Activated CD4-positive, alpha-beta T cell treated with anti-CD3 and anti-CD28 coated beads for 36 hours (primary cell): ENCODE data around the gene DMRTC2. TPM values are rescaled to one million over a fixed set of nuclear protein-coding genes. Genes with fewer than 3 reads are reported as not detected.

Experiments used
- ATAC-seq: fragments of 200-7000 bp; cut with Tn5 transposase; one replicate; pipeline ENCODE4 v1.10.0; 2021; ENCODE audit warnings: mild to moderate bottlenecking, moderate library complexity
- CTCF ChIA-PET: fragments of 350-600 bp; sonication (Branson Sonifier 250); formaldehyde crosslinking; loops from one replicate; lab custom pipeline; 2021; ENCODE audit warnings: antibody characterized with exemption; lab: Charles Lee
- POLR2A ChIA-PET: fragments of 350-600 bp; sonication (Branson Sonifier 250); formaldehyde crosslinking; loops from one replicate; lab custom pipeline; 2021; ENCODE audit warnings: antibody characterized with exemption, inconsistent platforms; lab: Charles Lee
- DNase-seq: peaks from one replicate; pipeline ENCODE4 v3.0.0-alpha.2; 2020
- H3K27ac Mint-ChIP-seq: one replicate; pipeline ENCODE4 v1.8.0; 2021; ENCODE audit warnings: mixed read lengths
- H3K27me3 Mint-ChIP-seq: one replicate; pipeline ENCODE4 v1.8.0; 2021; ENCODE audit warnings: mixed read lengths
- H3K36me3 Mint-ChIP-seq: one replicate; pipeline ENCODE4 v1.8.0; 2021; ENCODE audit warnings: low read depth, mixed read lengths
- H3K4me1 Mint-ChIP-seq: one replicate; pipeline ENCODE4 v1.8.0; 2021; ENCODE audit warnings: mixed read lengths
- H3K4me3 Mint-ChIP-seq: one replicate; pipeline ENCODE4 v1.8.0; 2021; ENCODE audit warnings: mild to moderate bottlenecking, moderate library complexity, mixed read lengths
- H3K9me3 Mint-ChIP-seq: one replicate; pipeline ENCODE4 v1.8.0; 2021; ENCODE audit warnings: low read depth, mixed read lengths
- intact Hi-C, 2 experiments: fragments of 100-400 bp; cut with DNase I in 1 of 2; cut with micrococcal nuclease in 1 of 2; formaldehyde crosslinking; loops; one replicate each; pipeline versions ENCODE4 v1.14.2 to v1.15.1; 2022 to 2024; cut with DNase I, micrococcal nuclease
- total RNA-seq, 2 experiments: library from RNA; stranded (reverse); gene quantifications; one replicate each; pipeline ENCODE4 v1.2.3, GENCODE V29; 2021

The DMRTC2 gene
- total RNA-seq, 2 experiments from 2014 or later: not detected

DNA sequence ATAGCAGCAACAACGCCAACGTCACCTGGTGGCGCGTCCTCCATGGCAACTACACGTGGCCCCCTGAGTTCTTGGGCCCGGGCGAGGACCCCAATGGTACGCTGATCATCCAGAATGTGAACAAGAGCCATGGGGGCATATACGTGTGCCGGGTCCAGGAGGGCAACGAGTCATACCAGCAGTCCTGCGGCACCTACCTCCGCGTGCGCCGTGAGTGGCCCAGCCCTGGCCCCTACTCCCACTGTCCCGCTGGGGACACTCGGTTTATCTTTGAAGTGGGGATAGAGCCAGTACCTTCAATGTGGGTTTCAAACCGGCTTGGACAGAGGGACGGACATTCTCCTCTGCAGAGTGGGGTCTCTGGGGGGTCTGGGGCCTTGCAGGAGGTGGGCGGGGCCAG is 34.2 kb downstream of the DMRTC2 start:
- peaks cover 59% of the 10 kb centered on the region for H3K4me1 Mint-ChIP-seq
- no peaks in the 10 kb centered on the region for H3K27me3 Mint-ChIP-seq
- ChIA-PET CTCF (no interaction called here), POLR2A (no interaction called here)
- no peak for ATAC-seq
- H3K4me3 Mint-ChIP-seq: no peak overlapping the region
- H3K27ac Mint-ChIP-seq: no peak overlapping the region
- H3K36me3 Mint-ChIP-seq: peaks cover 5% of the 10 kb centered on the region
- no peaks in the 10 kb centered on the region for H3K9me3 Mint-ChIP-seq
- intact Hi-C loops: no loop called here
- no peak for DNase-seq

DNA sequence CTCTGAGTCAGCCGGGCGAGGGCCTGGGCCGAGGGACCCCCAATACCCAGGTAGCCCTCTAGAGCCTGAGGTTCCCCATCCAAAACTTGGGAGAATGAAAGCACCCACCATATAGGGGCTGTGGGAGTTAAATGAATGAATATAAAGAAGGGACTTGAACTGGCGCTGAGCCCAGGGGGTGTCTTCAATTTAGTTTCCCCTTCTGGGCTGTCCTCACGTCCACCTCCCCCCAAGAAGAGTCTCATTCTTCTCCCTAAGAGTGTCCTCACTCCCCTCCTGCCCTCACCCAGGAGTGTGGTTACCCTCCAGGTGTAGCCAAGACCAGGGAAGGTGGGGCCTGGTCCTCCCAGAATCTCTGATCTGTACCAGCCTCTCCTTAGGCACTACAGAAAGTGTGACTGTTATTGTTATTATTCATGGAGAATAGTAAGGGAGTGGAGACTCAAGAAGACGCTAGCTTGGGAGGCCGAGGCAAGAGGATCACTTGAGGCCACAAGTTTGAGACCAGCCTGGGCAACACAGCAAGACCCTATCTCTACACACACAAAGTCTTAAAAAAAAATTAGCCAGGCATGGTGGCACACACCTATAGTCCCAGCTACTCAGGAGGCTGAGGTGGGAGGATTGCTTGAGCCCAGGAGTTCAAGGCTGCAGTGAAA is 35.0 kb downstream of the DMRTC2 start:
- ATAC-seq (no peak), DNase-seq (no peak)
- Mint-ChIP-seq H3K4me3 (no peak overlapping the region), H3K36me3 (peaks cover 12% of the 10 kb centered on the region), H3K4me1 (peaks cover 56% of the 10 kb centered on the region), H3K27ac (peak overlapping the region; percentile 47), H3K9me3 (no peaks in the 10 kb centered on the region), H3K27me3 (no peaks in the 10 kb centered on the region)
- ChIA-PET POLR2A (interaction anchor here (0.6 to 1.6 kb wide), 2 partner anchors 66 to 126 kb away, joined by 3 to 4 read pairs; no protein-coding TSS in a partner anchor), CTCF (no interaction called here)
- intact Hi-C loops: loop anchor here in 1 of 2 experiments (5.0 to 10.0 kb wide), 3 partner anchors 335 to 527 kb away; partner anchors contain the start of genes DEDD2 and TGFB1

DNA sequence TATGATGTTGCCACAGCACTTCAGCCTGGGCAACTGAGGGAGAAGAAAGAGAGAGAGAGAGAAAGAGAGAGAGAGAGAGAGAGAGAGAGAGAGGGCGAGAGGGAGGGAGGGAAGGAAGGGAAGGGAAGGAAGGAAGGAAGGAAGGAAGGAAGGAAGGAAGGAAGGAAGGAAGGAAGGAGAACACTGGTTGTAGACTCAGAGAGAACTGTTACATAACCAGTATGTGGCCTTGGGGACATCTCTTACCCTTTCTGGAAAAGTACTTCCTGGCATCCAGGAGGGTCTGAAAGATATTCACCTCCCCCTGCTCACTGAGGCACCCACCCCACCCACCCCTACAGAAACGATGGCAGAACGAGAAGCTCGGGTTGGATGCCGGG is 35.5 kb downstream of the DMRTC2 start:
- intact Hi-C loops: loop anchor here in 1 of 2 experiments (5.0 to 10.0 kb wide), 3 partner anchors 334 to 528 kb away; partner anchors contain the start of genes DEDD2 and TGFB1
- peaks cover 57% of the 10 kb centered on the region for H3K4me1 Mint-ChIP-seq
- POLR2A ChIA-PET: interaction anchor here (0.6 to 1.6 kb wide), 2 partner anchors 65 to 127 kb away, joined by 3 to 4 read pairs; no protein-coding TSS in a partner anchor
- no peak overlapping the region for H3K4me3 Mint-ChIP-seq
- no peak for ATAC-seq
- no peaks in the 10 kb centered on the region for H3K27me3 Mint-ChIP-seq
- no peaks in the 10 kb centered on the region for H3K9me3 Mint-ChIP-seq
- DNase-seq: no peak
- CTCF ChIA-PET: no interaction called here
- peak overlapping the region; percentile 47 for H3K27ac Mint-ChIP-seq
- H3K36me3 Mint-ChIP-seq: peaks cover 16% of the 10 kb centered on the region

DNA sequence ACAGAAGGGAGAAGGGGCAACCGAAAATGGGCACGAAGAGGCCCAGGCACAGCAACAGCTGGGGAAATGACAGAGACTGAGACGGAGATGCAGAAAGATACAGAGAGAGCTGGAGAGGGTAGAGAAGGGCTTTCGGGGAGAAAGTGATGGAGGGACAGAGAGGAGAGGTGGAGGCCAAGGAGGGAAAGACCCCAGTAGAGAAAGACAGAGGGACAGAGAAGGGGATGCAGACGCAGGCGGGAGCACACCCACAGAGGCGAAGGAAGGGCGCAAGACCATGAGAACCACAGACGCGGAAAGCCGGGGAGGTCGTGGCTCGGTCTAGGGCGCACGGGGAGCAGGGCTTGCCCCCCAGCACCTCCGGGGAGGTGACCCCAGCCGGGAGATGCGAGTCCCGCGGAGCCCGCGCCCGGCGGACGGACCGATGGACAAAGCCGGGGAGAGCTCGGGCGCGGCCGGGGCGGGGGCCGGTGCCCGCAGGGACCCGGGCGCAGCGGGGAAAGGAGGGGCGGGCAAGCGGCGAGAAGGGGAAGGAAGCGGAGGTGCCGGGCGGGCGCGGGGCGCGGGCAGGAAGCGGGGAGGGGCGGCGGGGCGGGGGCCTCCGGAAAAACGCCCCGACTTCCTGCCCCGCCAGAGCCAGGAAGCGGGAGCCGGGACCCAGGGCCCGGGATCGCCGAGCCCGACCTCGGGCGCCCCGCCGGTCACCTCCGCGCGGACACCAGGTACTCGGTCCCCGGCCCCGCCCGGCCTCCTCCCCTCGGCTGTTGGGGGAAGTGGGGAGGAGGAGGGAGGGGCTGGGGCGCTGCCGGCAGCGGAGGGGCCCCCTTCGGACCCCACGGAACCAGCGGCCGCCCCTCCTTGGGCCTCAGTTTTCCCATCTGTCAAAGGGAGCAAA is 38.0 kb downstream of the DMRTC2 start, which contains the start of gene ARHGEF1:
TSS of gene ARHGEF1 (plus strand) at position 617 of the 895 bp plus-strand sequence. CDS start 4,899 bp downstream, outside the sequence.
- DNase-seq (peak; percentile 73), ATAC-seq (no peak)
- Mint-ChIP-seq H3K9me3 (no peaks in the 10 kb centered on the region), H3K4me3 (peak within 1 kb of the TSS; percentile 87), H3K27ac (peak within 1 kb of the TSS; percentile 96), H3K36me3 (peaks cover 22% of the 10 kb centered on the region), H3K27me3 (no peaks in the 10 kb centered on the region), H3K4me1 (peaks cover 52% of the 10 kb centered on the region)
- POLR2A ChIA-PET: no interaction called here
- intact Hi-C loops: loop anchor here in 1 of 2 experiments (5.0 to 10.0 kb wide), 3 partner anchors 332 to 531 kb away; partner anchors contain the start of genes DEDD2 and TGFB1
- CTCF ChIA-PET: interaction anchor here (0.6 to 8.2 kb wide), 3 partner anchors 11 to 387 kb away, joined by 3 to 62 read pairs (median 3); no protein-coding TSS in a partner anchor

DNA sequence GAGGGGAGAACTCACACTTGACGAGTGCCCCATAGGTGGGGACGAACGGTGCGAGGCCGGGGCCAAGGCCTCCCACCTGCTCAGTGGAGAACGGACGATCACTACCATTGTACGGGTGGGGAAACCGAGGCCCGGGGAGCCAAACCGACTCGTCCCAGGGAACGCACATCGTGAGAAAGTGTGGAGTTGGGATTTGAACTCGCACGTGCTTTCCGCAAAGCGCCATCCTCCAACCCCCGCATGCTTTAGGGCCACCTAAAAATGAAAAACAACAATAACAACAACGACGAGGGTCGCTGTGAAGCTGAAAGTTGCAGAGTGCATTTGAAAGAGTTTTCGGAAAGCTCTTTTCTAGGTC is 38.6 kb downstream of the DMRTC2 start:
- DNase-seq: peak; percentile 32
- Mint-ChIP-seq H3K4me1 (peaks cover 52% of the 10 kb centered on the region), H3K27me3 (no peaks in the 10 kb centered on the region), H3K4me3 (peak overlapping the region; percentile 68), H3K9me3 (no peaks in the 10 kb centered on the region), H3K27ac (peak overlapping the region; percentile 96), H3K36me3 (peaks cover 28% of the 10 kb centered on the region)
- intact Hi-C loops: loop anchor here in 1 of 2 experiments (5.0 to 10.0 kb wide), 3 partner anchors 331 to 531 kb away; partner anchors contain the start of genes DEDD2 and TGFB1
- ATAC-seq: no peak
- ChIA-PET POLR2A (interaction anchor here (1.1 to 1.6 kb wide), 2 partner anchors 10 to 23 kb away, joined by 3 to 5 read pairs; partner anchors contain the start of gene RPS19), CTCF (interaction anchor here (1.1 to 8.2 kb wide), 3 partner anchors 11 to 64 kb away, joined by 3 to 62 read pairs (median 5); partner anchors contain the start of gene RPS19)

DNA sequence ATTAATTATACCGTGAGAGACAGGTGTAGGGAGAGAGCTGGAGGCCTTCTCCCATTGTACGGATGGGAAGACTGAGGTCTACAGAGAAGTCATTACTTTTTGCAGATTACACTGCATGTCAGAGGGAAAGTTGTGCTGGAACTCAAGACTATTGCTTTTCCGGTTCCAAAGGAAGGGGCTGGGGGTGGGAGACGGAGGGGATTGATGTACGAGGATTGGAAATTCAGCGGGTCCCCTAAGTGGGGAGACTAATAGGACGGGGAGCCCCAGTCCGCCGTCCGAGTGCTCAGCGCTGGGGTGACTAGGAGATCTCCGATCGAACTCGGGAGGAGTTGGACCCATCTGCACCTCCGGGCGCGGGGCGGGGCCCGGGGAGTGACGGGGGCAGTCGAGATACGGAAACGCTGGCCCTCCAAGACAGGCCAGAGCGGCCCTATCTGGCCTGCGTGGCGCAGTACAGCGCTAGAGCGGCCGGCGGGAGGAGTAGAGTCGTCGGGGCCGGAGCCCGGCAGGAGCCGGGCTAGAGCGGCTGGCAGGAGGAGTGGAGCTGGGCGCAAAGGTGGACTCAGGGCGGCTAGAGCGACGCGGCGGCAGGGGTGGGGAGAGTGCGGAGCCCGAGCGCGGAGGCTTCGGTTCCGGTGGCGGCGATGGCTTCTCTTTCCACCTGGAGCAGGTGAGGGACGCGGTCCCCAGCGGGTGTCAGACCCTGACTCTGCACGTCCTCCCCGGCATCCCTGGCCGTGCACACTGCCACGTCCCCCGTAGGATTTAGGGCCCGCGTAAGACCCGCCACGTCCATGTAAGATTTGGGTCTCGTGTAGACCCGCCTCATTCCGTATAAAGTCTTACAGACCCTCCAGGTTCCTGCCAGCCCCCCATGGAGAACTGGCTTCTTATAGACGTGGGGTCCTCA is 39.2 kb downstream of the DMRTC2 start:
- peak; percentile 94 for DNase-seq
- H3K36me3 Mint-ChIP-seq: peaks cover 33% of the 10 kb centered on the region
- no peaks in the 10 kb centered on the region for H3K27me3 Mint-ChIP-seq
- peak overlapping the region; percentile 68 for H3K4me3 Mint-ChIP-seq
- CTCF ChIA-PET: interaction anchor here (0.6 to 8.2 kb wide), 4 partner anchors 12 to 109 kb away, joined by 3 to 62 read pairs (median 4); partner anchors contain the start of gene RPS19
- intact Hi-C loops: loop anchor here (1.0 to 10.0 kb wide), 6 partner anchors 9 to 532 kb away; partner anchors contain the start of genes DEDD2 (in 1 of the 2) and TGFB1 (in 1 of the 2)
- POLR2A ChIA-PET: interaction anchor here (0.7 to 1.8 kb wide), 6 partner anchors 11 to 75 kb away, joined by 3 to 6 read pairs (median 4); partner anchors contain the start of genes RABAC1 and RPS19
- peak overlapping the region; percentile 96 for H3K27ac Mint-ChIP-seq
- H3K9me3 Mint-ChIP-seq: no peaks in the 10 kb centered on the region
- peak; percentile 75 for ATAC-seq
- peaks cover 54% of the 10 kb centered on the region for H3K4me1 Mint-ChIP-seq

DNA sequence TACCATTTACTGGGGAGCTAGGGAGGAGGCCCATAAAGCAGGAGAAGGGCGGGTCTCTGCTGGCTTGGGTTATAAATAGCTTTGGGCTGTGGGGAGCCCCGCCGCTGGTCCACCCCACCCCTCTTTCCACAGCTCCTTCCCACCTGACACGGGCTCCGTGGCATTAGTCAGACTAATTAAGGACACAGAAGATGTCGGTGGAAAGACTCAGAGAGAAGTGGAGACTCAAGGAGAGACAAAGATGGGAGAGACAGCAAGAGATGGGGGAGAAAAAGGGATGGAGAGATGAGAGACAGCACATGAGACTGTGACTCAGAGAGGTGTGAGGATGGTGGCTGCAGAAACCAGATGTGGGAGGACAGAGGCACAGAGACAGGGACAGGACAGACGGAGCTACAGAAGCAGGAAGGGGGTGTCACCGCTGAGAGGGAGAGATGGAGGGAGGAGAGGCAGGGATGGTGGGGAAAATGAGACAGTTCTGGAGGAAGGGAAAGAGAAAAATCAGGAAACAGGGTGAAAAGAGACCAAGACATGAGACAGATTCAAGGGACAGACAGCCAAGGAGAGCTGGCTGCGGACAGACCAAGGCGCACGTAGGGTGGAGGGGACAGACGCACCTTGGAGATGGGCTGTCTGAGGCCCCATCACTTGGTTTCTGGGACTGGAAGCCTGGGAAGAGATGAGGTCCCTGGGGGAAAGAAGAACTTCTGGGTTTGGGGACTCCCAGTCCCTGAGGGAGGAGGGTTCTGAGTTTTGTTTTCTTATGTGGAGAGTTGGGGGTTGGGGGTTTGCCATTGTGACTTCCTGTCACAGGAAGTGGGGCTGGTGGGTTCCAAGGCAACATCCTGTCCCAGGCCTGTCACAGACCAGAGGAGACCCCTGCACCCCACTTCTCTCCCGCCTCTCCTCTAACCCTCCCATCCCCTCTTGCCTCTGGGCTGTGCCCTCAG is 42.2 kb downstream of the DMRTC2 start:
- Mint-ChIP-seq H3K36me3 (peaks cover 53% of the 10 kb centered on the region), H3K27me3 (no peaks in the 10 kb centered on the region), H3K9me3 (no peaks in the 10 kb centered on the region), H3K4me1 (peaks cover 61% of the 10 kb centered on the region), H3K27ac (peak overlapping the region; percentile 89), H3K4me3 (peak overlapping the region; percentile 68)
- DNase-seq (peak; percentile 78), ATAC-seq (peak; percentile 45)
- intact Hi-C loops: loop anchor here (1.0 to 10.0 kb wide), 11 partner anchors 14 to 624 kb away; partner anchors contain the start of genes ERFL (in 2 of the 2), RPS19 (in 2 of the 2), DEDD2 (in 1 of the 2) and ZNF574 (in 1 of the 2)
- CTCF ChIA-PET: interaction anchor here (0.6 to 8.2 kb wide), 19 partner anchors 10 to 148 kb away, joined by 3 to 62 read pairs (median 4); partner anchors contain the start of genes ERFL and RABAC1
- POLR2A ChIA-PET: interaction anchor here (0.6 to 3.6 kb wide), 7 partner anchors 12 to 87 kb away, joined by 4 to 35 read pairs (median 12); partner anchors contain the start of gene RPS19

DNA sequence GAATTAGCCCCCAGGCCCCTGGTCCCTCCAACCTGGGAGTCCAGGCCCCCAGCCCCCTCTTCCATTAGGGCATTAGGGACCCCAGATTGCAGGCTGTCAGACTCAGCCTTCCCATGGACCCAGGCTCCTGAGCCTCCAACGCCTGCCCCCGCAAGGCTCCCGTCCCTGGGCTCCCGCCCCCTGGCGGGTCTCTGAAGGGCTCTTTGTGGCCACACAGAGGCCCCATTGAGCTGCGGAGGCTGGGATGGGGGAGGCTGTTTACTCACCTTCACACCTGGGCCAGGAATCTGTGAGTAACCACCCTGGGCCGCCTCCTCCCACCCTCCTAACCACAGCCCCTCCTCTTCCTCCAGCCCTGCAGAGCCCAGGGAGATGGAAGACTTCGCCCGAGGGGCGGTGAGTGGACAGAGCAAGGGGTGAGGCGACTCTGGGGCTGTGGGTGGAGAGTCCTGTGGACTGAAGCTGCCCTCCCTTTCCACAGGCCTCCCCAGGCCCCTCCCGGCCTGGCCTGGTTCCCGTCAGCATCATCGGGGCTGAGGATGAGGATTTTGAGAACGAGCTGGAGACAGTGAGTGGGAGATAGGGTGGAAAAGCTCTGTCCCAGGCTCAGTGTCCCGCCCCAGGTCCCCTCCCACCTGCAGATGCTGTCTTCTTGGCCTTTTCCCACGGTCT is 43.0 kb downstream of the DMRTC2 start:
- Mint-ChIP-seq H3K36me3 (peaks cover 54% of the 10 kb centered on the region), H3K27ac (peak overlapping the region; percentile 89), H3K9me3 (no peaks in the 10 kb centered on the region), H3K4me1 (peaks cover 60% of the 10 kb centered on the region), H3K27me3 (no peaks in the 10 kb centered on the region), H3K4me3 (peak overlapping the region; percentile 68)
- intact Hi-C loops: loop anchor here (1.0 to 10.0 kb wide), 12 partner anchors 15 to 625 kb away; partner anchors contain the start of genes ERFL (in 2 of the 2), RPS19 (in 2 of the 2), DEDD2 (in 1 of the 2) and RABAC1 (in 1 of the 2)
- ChIA-PET POLR2A (interaction anchor here (0.6 to 3.6 kb wide), 5 partner anchors 13 to 86 kb away, joined by 4 to 35 read pairs (median 13); partner anchors contain the start of gene RPS19), CTCF (interaction anchor here (0.5 to 8.2 kb wide), 10 partner anchors 12 to 416 kb away, joined by 3 to 62 read pairs (median 4); no protein-coding TSS in a partner anchor)
- peak; percentile 94 for DNase-seq
- ATAC-seq: peak; percentile 61
